Measurements from ENCODE around the gene POC1B. TPM values are rescaled to one million over a fixed set of nuclear protein-coding genes. Genes with fewer than 3 reads are reported as not detected.
A peak's percentile ranks its signal among the peaks of the same experiment; 100 is the strongest.

Gene POC1B
- total RNA-seq, 1 donor from 2014 or later, result 15.2 TPM

GRCh38 chr12:89544022-89544421, 18.2 kb upstream of the POC1B start:
- no peaks in the 10 kb centered on the region for H3K36me3 Mint-ChIP-seq (ENCODE audit: low read depth)
- no peaks in the 10 kb centered on the region for H3K27me3 Mint-ChIP-seq (ENCODE audit: low read depth)
- no peak for TF ChIP-seq CTCF (conservative IDR thresholded peaks at IDR 0.05)
- no peak overlapping the region for H3K4me3 Mint-ChIP-seq
- no peaks in the 10 kb centered on the region for H3K9me3 Mint-ChIP-seq
- no peak overlapping the region for H3K27ac Mint-ChIP-seq (ENCODE audit: unreplicated experiment)
- H3K4me1 Mint-ChIP-seq, result peaks cover 26% of the 10 kb centered on the region
- DNase-seq (ENCODE audit: low read depth, low spot score), result no peak

GRCh38 chr12:89542912-89543592, 17.2 kb upstream of the POC1B start:
- TF ChIP-seq CTCF (conservative IDR thresholded peaks at IDR 0.05), result peak; percentile 92
- DNase-seq (ENCODE audit: low read depth, low spot score), result peak; percentile 70
- H3K27ac Mint-ChIP-seq (ENCODE audit: unreplicated experiment), result no peak overlapping the region
- no peaks in the 10 kb centered on the region for H3K27me3 Mint-ChIP-seq (ENCODE audit: low read depth)
- H3K36me3 Mint-ChIP-seq (ENCODE audit: low read depth), result no peaks in the 10 kb centered on the region
- no peaks in the 10 kb centered on the region for H3K9me3 Mint-ChIP-seq
- H3K4me1 Mint-ChIP-seq, result peaks cover 26% of the 10 kb centered on the region
- no peak overlapping the region for H3K4me3 Mint-ChIP-seq

- Mint-ChIP-seq H3K36me3 (ENCODE audit: low read depth) (no peaks in the 10 kb centered on the region), H3K27ac (ENCODE audit: unreplicated experiment) (no peak overlapping the region), H3K4me3 (no peak overlapping the region), H3K4me1 (peaks cover 26% of the 10 kb centered on the region), H3K27me3 (ENCODE audit: low read depth) (no peaks in the 10 kb centered on the region), H3K9me3 (no peaks in the 10 kb centered on the region)
- DNase-seq (ENCODE audit: low read depth, low spot score), result no peak
- TF ChIP-seq CTCF (conservative IDR thresholded peaks at IDR 0.05), result no peak
Measured at GRCh38 chr12:89542236-89542635, 16.4 kb upstream of the POC1B start.

GRCh38 chr12:89540586-89540985, 14.7 kb upstream of the POC1B start:
- Mint-ChIP-seq H3K4me3 (no peak overlapping the region), H3K27me3 (ENCODE audit: low read depth) (no peaks in the 10 kb centered on the region), H3K27ac (ENCODE audit: unreplicated experiment) (no peak overlapping the region), H3K36me3 (ENCODE audit: low read depth) (no peaks in the 10 kb centered on the region), H3K9me3 (no peaks in the 10 kb centered on the region), H3K4me1 (peaks cover 26% of the 10 kb centered on the region)
- TF ChIP-seq CTCF (conservative IDR thresholded peaks at IDR 0.05), result no peak
- no peak for DNase-seq (ENCODE audit: low read depth, low spot score)

- H3K4me1 Mint-ChIP-seq, result peaks cover 17% of the 10 kb centered on the region
- no peaks in the 10 kb centered on the region for H3K9me3 Mint-ChIP-seq
- H3K4me3 Mint-ChIP-seq, result no peak overlapping the region
- peak overlapping the region; percentile 12 for H3K27ac Mint-ChIP-seq (ENCODE audit: unreplicated experiment)
- H3K27me3 Mint-ChIP-seq (ENCODE audit: low read depth), result no peaks in the 10 kb centered on the region
- DNase-seq (ENCODE audit: low read depth, low spot score), result no peak
- no peak for TF ChIP-seq CTCF (conservative IDR thresholded peaks at IDR 0.05)
- H3K36me3 Mint-ChIP-seq (ENCODE audit: low read depth), result no peaks in the 10 kb centered on the region
Measured at GRCh38 chr12:89539426-89540223, 13.8 kb upstream of the POC1B start.
